Activated T-cell treated with anti-CD3 and anti-CD28 coated beads, Interleukin-2, amount 50 U/mL, for 72 hours (primary cell): ENCODE measurements around the gene SLC5A11. TPM values are rescaled to one million over a fixed set of nuclear protein-coding genes. Genes with fewer than 3 reads are reported as not detected.
"Not testable (repeated sequence)": the region's sequence is repeated elsewhere in the genome, so short reads cannot be mapped to it uniquely, and the experiment has no call there.

ENCODE experiments used
- ATAC-seq, 2 donors: fragments of 150-1000 bp; cut with Tn5 transposase; replicated peaks in 1 of 2; 2 replicates each; pipeline ENCODE4 v1.10.0; 2021; ENCODE audit warnings: moderate library complexity in 2 of 2, mild to moderate bottlenecking in 1 of 2
- DNase-seq, 2 donors: peaks; one replicate each; pipeline ENCODE4 v3.0.0; 2021 to 2022; ENCODE audit warnings: mixed read lengths in 1 of 2
- H3K27ac Mint-ChIP-seq: one replicate; pipeline ENCODE4 v1.8.0; 2022; ENCODE audit warnings: mild to moderate bottlenecking, moderate library complexity, mixed read lengths
- H3K27me3 Mint-ChIP-seq: one replicate; pipeline ENCODE4 v1.8.0; 2022; ENCODE audit warnings: low read depth, mixed read lengths
- H3K36me3 Mint-ChIP-seq, 2 donors: one replicate each; pipeline ENCODE4 v1.8.0; 2022; ENCODE audit warnings: mixed read lengths in 2 of 2, mild to moderate bottlenecking in 1 of 2; ENCODE audit not compliant: insufficient read depth in 2 of 2
- H3K4me1 Mint-ChIP-seq: one replicate; pipeline ENCODE4 v1.8.0; 2022; ENCODE audit warnings: low read depth, mixed read lengths
- H3K4me3 Mint-ChIP-seq, 2 donors: one replicate each; pipeline ENCODE4 v1.8.0; 2022; ENCODE audit warnings: mild to moderate bottlenecking in 2 of 2, mixed read lengths in 2 of 2, moderate library complexity in 2 of 2
- H3K9me3 Mint-ChIP-seq, 2 donors: one replicate each; pipeline ENCODE4 v1.8.0; 2022; ENCODE audit warnings: mixed read lengths in 2 of 2
- total RNA-seq, 2 donors: library from RNA; stranded (reverse); gene quantifications; one replicate each; pipeline ENCODE4 v1.2.3, GENCODE V29; 2022

Gene SLC5A11
- total RNA-seq, 2 donors from 2014 or later: 0.21 TPM; not detected in 1

- Mint-ChIP-seq H3K4me3 (no peak overlapping the region), H3K4me1 (no peaks in the 10 kb centered on the region), H3K36me3 (no peaks in the 10 kb centered on the region), H3K27me3 (peaks cover 23% of the 10 kb centered on the region), H3K9me3 (peaks cover 0 to 2% of the 10 kb centered on the region in 2 donors), H3K27ac (no peak overlapping the region)
- ATAC-seq: no peak
- no peak for DNase-seq
Observed at GRCh38 chr16:24887472-24887871, 41.7 kb downstream of the SLC5A11 start.

GRCh38 chr16:24890746-24891145, 45.0 kb downstream of the SLC5A11 start:
- H3K27ac Mint-ChIP-seq: no peak overlapping the region
- ATAC-seq (no peak), DNase-seq (no peak)
- peaks cover 23% of the 10 kb centered on the region for H3K27me3 Mint-ChIP-seq
- no peaks in the 10 kb centered on the region for H3K36me3 Mint-ChIP-seq
- no peaks in the 10 kb centered on the region for H3K4me1 Mint-ChIP-seq
- peaks cover 0 to 2% of the 10 kb centered on the region in 2 donors for H3K9me3 Mint-ChIP-seq
- H3K4me3 Mint-ChIP-seq: no peak overlapping the region

GRCh38 chr16:24896439-24896838, 50.7 kb downstream of the SLC5A11 start:
- ATAC-seq (no peak), DNase-seq (no peak)
- peaks cover 0 to 1% of the 10 kb centered on the region in 2 donors for H3K9me3 Mint-ChIP-seq
- H3K36me3 Mint-ChIP-seq: no peaks in the 10 kb centered on the region
- H3K27me3 Mint-ChIP-seq: peaks cover 11% of the 10 kb centered on the region
- no peak overlapping the region for H3K27ac Mint-ChIP-seq
- no peaks in the 10 kb centered on the region for H3K4me1 Mint-ChIP-seq
- H3K4me3 Mint-ChIP-seq: no peak overlapping the region

- H3K27ac Mint-ChIP-seq, H3K4me3 Mint-ChIP-seq, H3K9me3 Mint-ChIP-seq, DNase-seq, H3K4me1 Mint-ChIP-seq, ATAC-seq, H3K27me3 Mint-ChIP-seq, H3K36me3 Mint-ChIP-seq: not testable (repeated sequence)
Observed at GRCh38 chr16:24897522-24897921, 51.8 kb downstream of the SLC5A11 start.

GRCh38 chr16:24900230-24900629, 54.5 kb downstream of the SLC5A11 start:
- DNase-seq (no peak), ATAC-seq (no peak)
- H3K27ac Mint-ChIP-seq: no peak overlapping the region
- no peaks in the 10 kb centered on the region for H3K4me1 Mint-ChIP-seq
- H3K27me3 Mint-ChIP-seq: peaks cover 24% of the 10 kb centered on the region
- H3K4me3 Mint-ChIP-seq: no peak overlapping the region
- H3K36me3 Mint-ChIP-seq: no peaks in the 10 kb centered on the region
- peaks cover 0 to 1% of the 10 kb centered on the region in 2 donors for H3K9me3 Mint-ChIP-seq

- Mint-ChIP-seq H3K36me3 (no peaks in the 10 kb centered on the region), H3K4me3 (no peak overlapping the region), H3K9me3 (no peaks in the 10 kb centered on the region), H3K27ac (no peak overlapping the region), H3K27me3 (peaks cover 24% of the 10 kb centered on the region), H3K4me1 (no peaks in the 10 kb centered on the region)
- DNase-seq (no peak), ATAC-seq (no peak)
Observed at GRCh38 chr16:24906199-24906808, 60.5 kb downstream of the SLC5A11 start.

- ATAC-seq (no peak), DNase-seq (no peak)
- peaks cover 18% of the 10 kb centered on the region for H3K27me3 Mint-ChIP-seq
- H3K4me1 Mint-ChIP-seq: no peaks in the 10 kb centered on the region
- H3K36me3 Mint-ChIP-seq: no peaks in the 10 kb centered on the region
- H3K27ac Mint-ChIP-seq: no peak overlapping the region
- H3K4me3 Mint-ChIP-seq: no peak overlapping the region
- H3K9me3 Mint-ChIP-seq: no peaks in the 10 kb centered on the region
Observed at GRCh38 chr16:24906901-24907300, 61.1 kb downstream of the SLC5A11 start.

- DNase-seq (no peak), ATAC-seq (no peak)
- no peak overlapping the region for H3K27ac Mint-ChIP-seq
- H3K27me3 Mint-ChIP-seq: peaks cover 9% of the 10 kb centered on the region
- H3K4me3 Mint-ChIP-seq: no peak overlapping the region
- no peaks in the 10 kb centered on the region for H3K4me1 Mint-ChIP-seq
- H3K9me3 Mint-ChIP-seq: no peaks in the 10 kb centered on the region
- H3K36me3 Mint-ChIP-seq: no peaks in the 10 kb centered on the region
Observed at GRCh38 chr16:24908716-24909115, 63.0 kb downstream of the SLC5A11 start.

- no peak overlapping the region for H3K4me3 Mint-ChIP-seq
- no peaks in the 10 kb centered on the region for H3K36me3 Mint-ChIP-seq
- DNase-seq (no peak), ATAC-seq (no peak)
- no peaks in the 10 kb centered on the region for H3K4me1 Mint-ChIP-seq
- no peaks in the 10 kb centered on the region for H3K9me3 Mint-ChIP-seq
- H3K27ac Mint-ChIP-seq: no peak overlapping the region
- H3K27me3 Mint-ChIP-seq: no peaks in the 10 kb centered on the region
Observed at GRCh38 chr16:24909856-24910255, 64.1 kb downstream of the SLC5A11 start.

- H3K36me3 Mint-ChIP-seq: peaks cover 0 to 6% of the 10 kb centered on the region in 2 donors
- no peaks in the 10 kb centered on the region for H3K27me3 Mint-ChIP-seq
- no peak overlapping the region for H3K4me3 Mint-ChIP-seq
- DNase-seq: no peak
- H3K9me3 Mint-ChIP-seq: peaks cover 0 to 2% of the 10 kb centered on the region in 2 donors
- H3K4me1 Mint-ChIP-seq: no peaks in the 10 kb centered on the region
- ATAC-seq: no peak
- no peak overlapping the region for H3K27ac Mint-ChIP-seq
Observed at GRCh38 chr16:24915019-24915418, 69.3 kb downstream of the SLC5A11 start.

GRCh38 chr16:24915576-24915975, 69.8 kb downstream of the SLC5A11 start:
- DNase-seq (no peak), ATAC-seq (no peak)
- Mint-ChIP-seq H3K9me3 (peaks cover 0 to 2% of the 10 kb centered on the region in 2 donors), H3K36me3 (peaks cover 0 to 6% of the 10 kb centered on the region in 2 donors), H3K27me3 (no peaks in the 10 kb centered on the region), H3K4me1 (no peaks in the 10 kb centered on the region), H3K4me3 (no peak overlapping the region), H3K27ac (no peak overlapping the region)

- Mint-ChIP-seq H3K4me3 (no peak overlapping the region), H3K4me1 (peaks cover 12% of the 10 kb centered on the region), H3K27ac (no peak overlapping the region), H3K36me3 (peaks cover 5 to 6% of the 10 kb centered on the region in 2 donors), H3K27me3 (no peaks in the 10 kb centered on the region), H3K9me3 (peaks cover 0 to 2% of the 10 kb centered on the region in 2 donors)
- DNase-seq (no peak), ATAC-seq (no peak)
Observed at GRCh38 chr16:24917236-24917635, 71.5 kb downstream of the SLC5A11 start.

- Mint-ChIP-seq H3K27ac (peak overlapping the region; percentile 45), H3K4me1 (peaks cover 14% of the 10 kb centered on the region), H3K27me3 (no peaks in the 10 kb centered on the region), H3K4me3 (no peak overlapping the region), H3K9me3 (peaks cover 0 to 2% of the 10 kb centered on the region in 2 donors), H3K36me3 (peaks cover 5 to 6% of the 10 kb centered on the region in 2 donors)
- DNase-seq (no peak), ATAC-seq (no peak)
Observed at GRCh38 chr16:24917891-24918290, 72.1 kb downstream of the SLC5A11 start.

- no peak overlapping the region for H3K4me3 Mint-ChIP-seq
- no peak overlapping the region for H3K27ac Mint-ChIP-seq
- ATAC-seq: no peak
- H3K9me3 Mint-ChIP-seq: peaks cover 0 to 2% of the 10 kb centered on the region in 2 donors
- DNase-seq: no peak
- H3K27me3 Mint-ChIP-seq: no peaks in the 10 kb centered on the region
- H3K4me1 Mint-ChIP-seq: peaks cover 17% of the 10 kb centered on the region
- peaks cover 5 to 6% of the 10 kb centered on the region in 2 donors for H3K36me3 Mint-ChIP-seq
Observed at GRCh38 chr16:24918641-24919040, 72.9 kb downstream of the SLC5A11 start.
